ENCODE measurements around the gene ZBTB32. TPM values are rescaled to one million over a fixed set of nuclear protein-coding genes. Genes with fewer than 3 reads are reported as not detected.

Gene ZBTB32
- total and polyA plus RNA-seq, 11 donors = 0.24 TPM; not detected in 10

DNA sequence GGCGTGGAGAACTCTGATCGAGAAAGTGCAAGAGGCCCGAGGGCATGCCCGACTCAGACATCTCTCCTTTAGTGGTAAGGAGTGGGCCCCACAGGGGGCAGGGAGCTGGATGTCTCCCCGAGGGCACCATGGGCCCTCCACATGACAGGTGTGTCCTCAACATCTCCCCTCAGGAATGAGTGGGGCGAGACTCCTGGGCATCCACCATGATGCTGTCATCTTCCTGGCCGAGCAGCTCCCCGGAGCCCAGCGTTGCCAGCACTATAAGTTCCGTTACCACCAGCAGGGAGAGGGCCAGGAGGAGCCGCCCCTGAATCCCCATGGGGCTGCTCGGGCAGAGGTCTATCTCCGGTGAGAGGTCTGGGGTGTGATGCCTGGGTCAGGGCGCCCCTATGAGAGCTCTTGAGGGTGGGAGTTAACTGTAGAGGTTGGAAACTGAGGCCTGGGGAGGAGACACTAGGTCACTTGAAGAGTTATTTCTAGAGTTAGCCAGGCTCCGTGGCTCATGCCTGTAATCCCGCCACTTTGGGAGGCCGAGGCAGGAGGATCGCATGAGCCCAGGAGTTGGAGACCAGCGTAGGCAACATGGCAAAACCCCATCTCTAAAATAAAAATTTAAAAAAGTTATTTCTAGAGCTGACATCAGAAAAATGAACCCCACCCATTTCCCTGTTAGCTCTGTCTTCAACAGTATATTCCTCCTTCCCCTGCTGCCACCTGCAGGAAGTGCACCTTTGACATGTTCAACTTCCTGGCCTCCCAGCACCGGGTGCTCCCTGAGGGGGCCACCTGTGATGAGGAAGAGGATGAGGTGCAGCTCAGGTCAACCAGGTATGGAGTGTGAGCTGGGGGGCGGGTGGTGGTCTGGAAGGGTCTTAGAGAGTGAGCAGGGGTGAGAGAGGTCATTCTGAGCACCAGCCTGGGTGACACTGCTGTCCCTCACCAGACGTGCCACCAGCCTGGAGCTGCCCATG, 32.8 kb downstream of the ZBTB32 start:
- WGBS, 4 donors = 87 to 91% (median 89%) methylated on average over 17 to 22 of the region's 22 CpGs
- peaks cover 0 to 70% (median 62%) of the 10 kb centered on the region in 9 donors for H3K36me3 ChIP-seq
- H3K9me3 ChIP-seq = no peaks in the 10 kb centered on the region
- intact Hi-C loops (cut with DNase I) = no loop called here
- peaks cover 3 to 30% (median 14%) of the 10 kb centered on the region in 12 donors for H3K4me1 ChIP-seq
- ATAC-seq (no peak), DNase-seq (no peak)
- no peak overlapping the region for H3K4me3 ChIP-seq
- no peak overlapping the region for H3K27ac ChIP-seq
- no peaks in the 10 kb centered on the region for H3K27me3 ChIP-seq
- TF ChIP-seq CTCF (IDR thresholded peaks at IDR 0.05) = no peak
- no peak for TF ChIP-seq POLR2A (IDR thresholded peaks at IDR 0.05)

DNA sequence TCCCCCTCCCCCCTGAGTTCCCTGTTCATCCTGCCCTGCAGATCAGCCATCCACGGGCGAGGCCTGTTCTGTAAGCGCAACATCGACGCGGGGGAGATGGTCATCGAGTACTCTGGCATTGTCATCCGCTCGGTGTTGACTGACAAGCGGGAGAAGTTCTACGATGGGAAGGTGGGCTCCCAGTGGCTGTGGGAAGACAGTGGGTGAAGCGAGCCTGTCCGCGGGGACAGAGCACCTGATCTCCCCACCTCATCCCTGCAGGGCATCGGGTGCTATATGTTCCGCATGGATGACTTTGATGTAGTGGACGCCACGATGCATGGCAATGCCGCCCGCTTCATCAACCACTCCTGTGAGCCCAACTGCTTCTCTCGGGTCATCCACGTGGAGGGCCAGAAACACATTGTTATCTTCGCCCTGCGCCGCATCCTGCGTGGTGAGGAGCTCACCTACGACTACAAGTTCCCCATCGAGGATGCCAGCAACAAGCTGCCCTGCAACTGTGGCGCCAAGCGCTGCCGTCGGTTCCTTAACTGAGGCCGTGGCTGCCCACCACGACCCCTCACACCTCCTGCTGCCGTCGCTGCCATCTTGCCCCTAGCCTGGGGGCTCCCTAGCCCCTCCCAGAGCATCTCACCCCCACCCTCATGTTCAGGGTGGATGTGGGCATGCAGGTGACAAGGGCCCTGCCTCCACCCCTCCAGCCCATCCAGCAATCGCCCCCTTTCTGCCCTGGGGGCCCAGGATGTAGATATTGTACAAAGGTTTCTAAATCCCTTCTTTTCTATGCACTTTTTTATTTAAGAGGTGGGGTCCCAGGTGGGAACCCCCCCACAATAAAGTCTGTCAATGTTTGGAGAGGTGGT, 33.9 kb downstream of the ZBTB32 start:
- DNase-seq (no peak), ATAC-seq (no peak)
- intact Hi-C loops (cut with DNase I) = no loop called here
- TF ChIP-seq CTCF (IDR thresholded peaks at IDR 0.05) (no peak), POLR2A (IDR thresholded peaks at IDR 0.05) (no peak)
- Histone ChIP-seq H3K36me3 (peaks cover 0 to 65% (median 59%) of the 10 kb centered on the region in 9 donors), H3K4me1 (peaks cover 3 to 38% (median 14%) of the 10 kb centered on the region in 12 donors), H3K9me3 (no peaks in the 10 kb centered on the region), H3K27me3 (no peaks in the 10 kb centered on the region), H3K27ac (no peak overlapping the region), H3K4me3 (no peak overlapping the region)
- 90 to 93% (median 93%) methylated on average over 33 to 37 of the region's 37 CpGs for WGBS, 4 donors

- ATAC-seq (no peak), DNase-seq (no peak)
- H3K27ac ChIP-seq = no peak overlapping the region
- H3K4me1 ChIP-seq = peaks cover 3 to 44% (median 15%) of the 10 kb centered on the region in 12 donors
- TF ChIP-seq POLR2A (IDR thresholded peaks at IDR 0.05) = no peak
- TF ChIP-seq CTCF (IDR thresholded peaks at IDR 0.05) = no peak
- intact Hi-C loops (cut with DNase I) = no loop called here
- peaks cover 0 to 60% (median 55%) of the 10 kb centered on the region in 9 donors for H3K36me3 ChIP-seq
- no peaks in the 10 kb centered on the region for H3K27me3 ChIP-seq
- no peak overlapping the region for H3K4me3 ChIP-seq
- 78 to 85% (median 82%) methylated on average over 2 of the region's 2 CpGs for WGBS, 4 donors
- H3K9me3 ChIP-seq = no peaks in the 10 kb centered on the region
Observed at GRCh38 chr19:35738887-35739229, 34.5 kb downstream of the ZBTB32 start.

Measured in heart left ventricle (tissue), 16 donors.